HG02759 (cell line): ENCODE results near the gene KRTAP19-1.
"Not testable (repeated sequence)": the region's sequence is repeated elsewhere in the genome, so short reads cannot be mapped to it uniquely, and the experiment has no call there.

ENCODE experiments used
- ATAC-seq: cut with Tn5 transposase; IDR thresholded peaks from one replicate; pipeline ENCODE4 v1.9.1; 2021; ENCODE audit warnings: mild to moderate bottlenecking, moderate library complexity; ENCODE audit not compliant: unreplicated experiment

Gene KRTAP19-1

DNA sequence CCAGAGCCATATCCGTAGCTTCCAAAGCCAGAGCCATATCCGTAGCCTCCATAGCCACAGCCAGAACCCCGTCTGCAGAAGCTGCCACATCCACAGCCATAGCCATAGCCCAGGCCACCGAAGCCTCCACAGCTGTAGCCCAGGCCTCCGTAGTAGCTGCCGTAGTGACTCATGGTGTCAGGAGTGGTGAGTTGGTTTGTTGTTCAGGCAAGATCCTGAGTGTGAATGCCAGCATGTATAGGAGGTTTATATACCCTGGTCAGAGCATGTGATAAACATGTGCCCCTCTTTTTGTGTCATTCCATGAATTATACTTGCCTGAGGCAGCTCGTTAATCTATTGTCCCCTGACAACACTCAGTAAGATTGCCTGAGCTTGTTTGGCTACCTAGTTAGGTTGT lies at the start of gene KRTAP19-1:
Gene KRTAP19-1, minus strand, starts transcription at position 223 of the 400 bp plus-strand sequence. Its CDS starts 50 bp downstream, at position 173.
- no peak for ATAC-seq

DNA sequence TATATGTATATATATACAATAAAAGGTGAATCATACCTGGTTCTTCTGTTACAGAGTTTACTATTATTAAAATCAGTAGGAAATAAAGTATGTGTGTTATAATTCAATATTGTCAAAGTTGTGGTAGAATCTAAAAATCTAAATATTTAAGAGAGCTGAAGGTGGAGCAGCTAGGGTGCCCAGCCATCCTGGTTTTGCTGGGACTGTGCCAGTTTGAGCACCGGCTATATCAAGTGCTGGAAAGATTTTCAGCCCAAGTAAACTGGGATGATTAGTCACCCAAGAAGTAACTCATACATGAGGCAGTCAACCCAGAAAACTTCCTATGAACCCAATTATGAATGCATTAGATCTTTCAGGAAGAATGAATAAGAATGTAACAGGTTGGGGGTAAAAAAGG lies 38.7 kb upstream of the KRTAP19-1 start:
- ATAC-seq, result no peak

DNA sequence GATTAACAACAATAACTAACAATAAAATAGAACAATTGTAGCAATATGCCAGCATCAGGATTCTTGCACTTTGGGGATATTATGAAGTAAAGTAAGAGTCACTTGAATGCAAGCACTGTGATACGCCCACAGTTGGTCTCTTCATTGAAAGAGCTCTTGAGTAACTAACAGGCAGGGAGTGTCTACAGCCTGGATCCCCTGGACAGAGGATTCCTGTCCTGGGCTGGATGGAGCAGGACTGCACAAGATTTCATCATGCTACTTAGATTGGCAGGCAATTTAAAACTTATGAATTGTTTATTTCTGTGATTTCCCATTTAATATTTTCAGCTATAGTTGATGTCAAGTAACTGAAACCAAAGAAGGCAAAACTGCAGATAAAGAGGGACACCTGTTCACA lies 35.5 kb upstream of the KRTAP19-1 start:
- no peak for ATAC-seq

DNA sequence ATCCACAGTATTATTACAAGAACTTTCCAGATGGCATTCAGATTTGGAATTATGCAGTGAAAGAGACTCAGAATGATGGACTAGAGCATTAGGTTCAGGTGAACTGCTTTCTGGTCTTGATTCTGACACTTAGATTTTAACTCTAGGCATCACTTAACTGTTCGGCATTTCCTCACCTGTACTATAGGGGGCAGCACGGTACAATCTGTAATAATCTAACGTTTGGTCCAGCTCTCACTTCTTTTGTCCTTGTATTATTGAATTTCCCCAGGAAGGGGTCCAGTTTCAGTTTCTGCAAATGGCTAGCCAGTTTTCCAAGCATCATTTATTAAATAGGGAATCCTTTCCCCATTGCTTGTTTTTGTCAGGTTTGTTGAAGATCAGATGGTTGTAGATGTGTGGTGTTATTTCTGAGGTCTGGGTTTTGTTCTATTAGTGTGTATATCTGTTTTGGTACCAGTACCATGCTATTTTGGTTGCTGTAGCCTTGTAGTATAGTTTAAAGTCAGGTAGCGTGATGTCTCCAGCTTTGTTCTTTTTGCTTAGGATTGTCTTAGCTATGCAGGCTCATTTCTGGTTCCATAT lies 25.5 kb upstream of the KRTAP19-1 start:
- ATAC-seq, result not testable (repeated sequence)

DNA sequence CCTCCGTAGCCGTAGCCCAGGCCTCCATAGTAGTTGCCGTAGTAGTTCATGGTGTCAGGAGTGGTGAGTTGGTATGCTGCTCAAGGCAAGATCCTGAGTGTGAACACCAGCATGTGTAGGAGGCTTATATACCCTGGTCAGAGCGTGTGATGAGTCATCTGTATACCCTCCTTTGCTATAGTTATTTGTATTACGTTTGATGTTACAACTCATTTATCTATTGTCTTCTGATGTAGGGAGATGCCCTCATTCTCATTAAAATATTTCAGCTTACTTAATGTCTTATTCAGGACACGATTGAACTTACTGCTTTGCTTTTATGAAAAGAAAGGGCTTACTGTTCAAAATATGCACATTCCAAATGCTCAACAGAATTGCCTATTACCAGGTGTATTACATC lies 21.9 kb upstream of the KRTAP19-1 start, which contains the start of gene KRTAP19-5:
Gene KRTAP19-5, minus strand, starts transcription at position 101 of the 400 bp plus-strand sequence. Its CDS starts 51 bp downstream, at position 50.
- ATAC-seq, result no peak

DNA sequence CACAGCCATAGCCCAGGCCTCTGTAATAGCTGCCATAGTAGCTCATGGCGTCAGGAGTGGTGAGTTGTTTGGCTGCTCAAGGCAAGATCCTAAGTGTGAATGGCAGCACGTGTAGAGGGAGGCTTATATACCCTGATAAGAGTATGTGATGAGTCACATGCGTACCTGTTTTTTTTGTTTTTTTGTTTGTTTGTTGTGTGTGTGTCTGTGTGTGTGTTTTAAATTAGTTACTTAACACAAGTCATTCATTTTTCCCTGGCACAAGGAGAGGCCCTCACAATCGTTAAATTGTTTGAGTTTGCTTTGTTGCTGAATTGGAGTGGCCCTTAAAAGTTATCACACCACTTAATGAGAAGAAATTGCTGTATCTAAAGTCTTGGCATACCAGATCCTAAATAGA lies 16.9 kb upstream of the KRTAP19-1 start, which contains the start of gene KRTAP19-4:
Gene KRTAP19-4, minus strand, starts transcription at position 101 of the 400 bp plus-strand sequence. Its CDS starts 55 bp downstream, at position 46.
- ATAC-seq, result no peak

DNA sequence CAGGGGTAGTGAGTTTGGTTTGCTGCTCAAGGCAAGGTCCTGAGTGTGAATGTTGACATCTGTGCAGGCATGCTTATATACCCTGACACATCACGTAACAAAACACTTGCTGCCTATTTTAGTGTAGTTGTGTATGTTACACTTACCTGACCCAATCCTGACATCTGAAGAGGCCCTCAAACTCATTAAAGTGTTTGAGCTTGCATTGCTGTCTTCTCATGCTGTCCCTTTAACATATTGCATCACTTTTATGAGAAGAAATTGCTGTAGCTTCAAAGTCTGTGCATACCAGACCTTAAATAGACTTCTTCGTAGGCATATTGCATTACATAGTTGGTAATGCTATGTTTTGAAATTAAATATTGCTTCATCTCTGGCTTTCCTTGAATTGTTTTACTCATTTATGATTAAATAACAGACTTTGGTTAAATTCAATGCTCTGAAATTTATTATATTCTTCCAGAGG lies 11.8 kb upstream of the KRTAP19-1 start, which contains the start of gene KRTAP19-3:
Gene KRTAP19-3, minus strand, starts transcription at position 51 of the 466 bp plus-strand sequence. CDS start 56 bp downstream, outside the sequence.
- no peak for ATAC-seq

DNA sequence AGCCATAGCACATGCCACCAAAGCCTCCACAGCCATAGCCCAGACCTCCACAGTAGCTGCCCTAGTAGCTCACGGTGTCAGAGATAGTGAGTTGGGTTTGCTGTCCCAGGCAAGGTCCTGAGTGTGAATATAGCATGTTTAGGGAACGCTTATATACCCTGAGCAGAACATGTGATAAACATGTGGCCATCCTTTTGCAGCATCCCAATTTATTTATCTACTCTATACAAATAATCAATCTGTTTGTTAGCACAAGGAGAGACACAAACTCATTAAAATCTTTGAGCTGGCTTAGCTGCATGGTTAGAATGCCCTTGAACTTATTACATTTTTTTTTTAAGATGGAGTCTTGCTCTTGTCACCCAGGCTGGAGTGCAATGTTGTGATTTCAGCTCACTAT lies 7.2 kb upstream of the KRTAP19-1 start, which contains the start of gene KRTAP19-2:
Gene KRTAP19-2, minus strand, starts transcription at position 101 of the 400 bp plus-strand sequence. Its CDS starts 88 bp downstream, at position 13.
- ATAC-seq, result no peak

DNA sequence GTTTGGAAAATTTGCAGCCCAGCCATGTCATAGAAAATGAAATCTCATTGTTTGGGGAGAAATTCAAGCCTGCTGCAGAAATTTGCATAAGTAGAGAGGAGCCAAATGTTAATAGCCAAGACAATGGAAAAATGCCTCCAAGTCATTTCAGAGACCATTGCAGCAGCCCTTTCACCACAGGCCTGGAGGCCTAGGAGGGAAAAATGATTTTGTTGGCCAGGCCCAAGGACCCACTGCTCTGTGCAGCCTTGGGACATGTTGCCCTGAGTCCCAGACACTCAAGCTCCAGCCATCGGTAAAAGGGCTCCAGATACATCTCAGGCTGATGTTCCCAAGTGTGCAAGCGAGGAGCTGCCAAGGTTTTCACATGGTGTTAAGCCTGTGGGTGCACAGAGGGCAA lies 6.0 kb upstream of the KRTAP19-1 start:
- ATAC-seq, result no peak

DNA sequence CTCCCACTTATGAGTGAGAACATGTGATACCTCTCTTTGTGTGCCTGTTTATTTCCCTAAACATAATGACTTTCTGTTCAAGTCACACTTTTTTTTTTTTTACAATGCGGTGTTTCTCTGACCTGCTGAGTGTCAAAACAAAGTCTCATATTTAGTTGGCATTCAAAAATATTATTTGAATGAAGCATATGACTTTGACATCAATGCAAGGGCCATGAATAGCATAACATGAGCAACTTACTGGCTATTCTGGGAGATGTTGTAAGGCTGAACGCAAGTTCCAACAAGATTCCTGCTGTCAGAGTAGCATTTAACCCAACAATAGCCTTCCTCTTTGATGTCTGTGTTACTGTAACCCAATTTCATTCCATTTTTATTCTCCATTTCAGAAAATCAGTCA lies 2.0 kb upstream of the KRTAP19-1 start:
- ATAC-seq, result no peak

DNA sequence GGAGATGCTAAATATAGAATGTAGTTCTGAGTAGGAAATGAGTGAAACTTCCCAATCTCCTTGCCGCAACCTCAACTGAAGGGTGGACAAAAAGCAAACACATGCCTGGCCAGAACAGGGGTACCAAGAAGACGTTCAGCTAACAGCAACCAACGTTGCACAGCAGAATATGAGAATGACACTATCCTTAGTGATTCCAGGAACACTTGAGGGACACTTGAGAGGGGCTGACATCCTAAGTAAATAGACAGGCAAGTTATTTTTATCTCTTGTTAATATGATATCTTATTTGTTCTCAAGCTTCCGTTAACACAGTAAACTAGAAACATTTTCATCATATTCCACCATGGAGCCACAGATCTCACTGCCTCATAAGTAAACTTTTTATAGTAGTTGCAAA lies 908 bp downstream of the KRTAP19-1 start:
- ATAC-seq, result no peak

DNA sequence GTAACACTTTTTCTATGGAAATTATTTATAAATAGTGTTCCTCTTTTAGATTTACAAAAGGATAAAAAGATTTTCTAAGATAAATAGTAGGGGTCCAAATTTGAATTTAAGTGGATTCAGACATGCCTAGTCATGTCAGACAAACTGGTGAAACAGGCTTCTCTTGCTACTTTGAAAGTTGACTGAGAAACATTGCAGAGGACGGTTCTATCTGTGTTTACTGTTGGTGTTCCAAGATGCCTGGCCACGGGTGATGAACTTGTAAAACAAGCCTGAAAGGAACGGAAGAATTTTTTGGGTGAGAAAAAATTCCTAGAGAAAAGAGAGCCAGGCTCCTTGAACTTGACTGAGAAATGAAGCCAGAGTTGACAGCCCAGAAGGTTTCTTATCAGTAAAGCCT lies 2.2 kb downstream of the KRTAP19-1 start:
- no peak for ATAC-seq

DNA sequence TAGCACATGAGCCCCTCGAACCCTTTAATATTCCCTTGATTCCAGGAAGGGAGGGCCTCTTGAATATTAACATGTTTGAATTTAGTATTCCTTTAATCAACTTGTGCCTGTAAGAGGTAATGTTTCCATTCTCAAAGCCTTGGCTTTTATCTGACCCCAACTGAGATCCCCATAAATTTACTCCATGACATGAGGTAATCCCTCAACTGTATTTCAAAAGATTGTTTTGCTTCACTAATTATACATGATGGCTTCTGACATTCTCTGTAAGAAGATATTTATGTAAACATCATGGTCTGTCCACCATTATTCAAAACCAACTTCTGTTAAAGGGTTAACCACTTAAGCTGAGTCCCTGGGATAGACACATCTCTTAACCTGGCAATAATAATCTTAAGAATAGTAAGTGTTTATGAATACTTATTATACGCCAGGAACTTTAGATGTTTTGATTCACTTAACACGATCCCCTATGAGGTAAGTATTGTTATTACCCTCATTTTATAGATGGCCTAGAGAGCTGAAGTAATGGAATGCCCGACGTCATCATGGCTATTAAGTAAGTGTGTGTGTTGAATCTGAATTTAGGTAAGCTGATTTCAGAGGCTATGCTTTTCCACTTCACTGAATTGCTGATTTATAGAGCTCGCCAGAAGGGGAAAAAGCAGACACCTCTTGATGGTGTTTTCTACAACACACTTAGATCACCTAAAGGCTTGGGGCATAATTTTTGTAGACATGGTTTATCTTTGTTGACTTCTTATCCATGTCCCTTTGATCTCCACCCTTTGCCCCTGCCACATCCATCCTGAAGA lies 11.1 kb downstream of the KRTAP19-1 start:
- ATAC-seq, result no peak

DNA sequence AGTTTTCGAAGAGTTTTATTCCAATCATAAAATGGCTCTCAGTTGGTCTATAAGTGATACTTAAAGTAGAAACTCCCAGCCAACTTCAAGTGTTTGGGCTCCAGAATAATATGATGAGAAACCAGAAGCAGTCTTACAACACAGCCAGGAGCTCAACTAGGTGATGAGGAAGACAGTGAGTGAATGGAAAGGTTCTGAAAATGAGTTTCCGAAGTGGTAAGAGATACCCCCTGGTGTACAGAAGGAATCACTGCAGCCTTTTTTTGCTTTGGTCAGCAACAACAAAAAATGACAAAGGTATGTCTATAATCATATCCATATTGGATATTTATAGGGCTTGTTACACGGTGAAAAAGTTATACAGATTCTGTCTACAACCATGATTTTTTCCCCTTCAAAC lies 16.5 kb downstream of the KRTAP19-1 start:
- no peak for ATAC-seq

DNA sequence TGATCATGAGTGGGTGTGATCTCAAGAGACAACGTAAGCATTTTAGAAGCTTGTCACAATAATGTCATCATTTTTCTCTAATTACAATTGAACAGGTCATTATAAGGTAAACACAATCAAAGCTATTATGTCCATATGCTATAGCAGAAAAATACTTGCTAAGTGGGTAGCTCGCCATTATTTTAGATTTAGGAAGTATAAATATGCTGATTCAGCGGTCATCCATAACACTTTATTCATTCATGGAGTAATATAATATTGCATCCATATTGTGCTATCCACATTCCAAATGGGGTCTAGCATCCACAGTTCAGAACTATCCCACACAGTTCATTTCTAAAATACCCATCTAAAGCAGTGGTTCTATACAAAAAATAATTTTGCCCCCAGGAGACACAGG lies 31.7 kb downstream of the KRTAP19-1 start:
- ATAC-seq, result no peak

DNA sequence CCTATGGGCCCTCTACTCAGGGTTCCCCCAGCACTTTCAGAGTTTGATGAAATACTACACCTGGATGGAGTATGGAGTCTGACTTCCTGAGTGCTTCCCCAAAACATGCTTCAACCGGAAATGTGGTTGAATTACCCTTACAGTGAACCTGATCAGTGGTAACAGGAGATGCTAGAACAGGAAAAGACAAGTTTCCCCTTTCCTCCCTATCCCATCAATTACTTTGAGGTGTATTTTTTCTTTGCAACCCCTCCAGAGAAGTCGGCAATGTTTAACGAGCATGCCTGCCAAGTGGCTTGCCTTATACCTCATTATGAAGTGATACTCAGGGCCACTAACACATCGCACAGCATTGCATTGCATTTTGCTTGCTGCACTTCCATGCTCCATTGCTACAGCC lies 33.1 kb downstream of the KRTAP19-1 start:
- ATAC-seq, result no peak

DNA sequence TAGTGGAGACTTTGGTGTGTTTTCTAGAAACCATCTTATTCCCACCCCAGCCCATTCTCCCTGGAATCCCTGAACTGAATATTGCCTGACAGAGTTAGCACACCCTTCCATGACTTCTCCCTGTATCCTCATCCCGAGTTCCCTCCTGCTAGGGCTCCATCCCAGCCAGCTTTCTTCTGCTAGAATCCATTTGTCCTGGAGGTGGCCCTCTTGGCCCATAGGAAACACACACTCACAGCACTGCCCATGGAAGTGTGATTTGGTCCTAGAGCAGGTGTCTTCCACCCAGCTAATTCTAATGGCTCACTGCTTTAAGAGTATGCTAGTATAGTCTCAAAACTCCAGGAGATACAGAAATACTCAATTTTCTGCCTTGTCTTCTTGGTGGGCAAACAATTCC lies 36.0 kb downstream of the KRTAP19-1 start:
- ATAC-seq, result no peak

DNA sequence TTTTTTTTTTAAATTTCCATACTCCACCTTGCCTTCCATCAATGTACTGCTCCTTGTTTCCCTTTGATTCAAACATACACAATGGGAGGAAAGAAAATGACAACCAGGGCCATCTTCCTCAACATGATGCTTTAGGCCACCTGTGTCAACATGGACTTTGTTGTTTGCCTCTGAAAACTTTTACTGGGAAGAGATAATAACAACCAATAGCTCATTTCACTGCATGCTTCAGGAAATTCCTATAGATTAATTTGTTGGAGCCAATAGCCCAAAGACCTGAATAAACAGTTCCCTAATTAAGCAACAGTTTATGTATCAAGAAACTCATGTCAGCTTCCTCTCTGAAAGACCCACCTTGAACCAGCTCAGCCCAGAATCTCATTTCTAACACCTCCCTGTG lies 36.9 kb downstream of the KRTAP19-1 start:
- ATAC-seq, result no peak

DNA sequence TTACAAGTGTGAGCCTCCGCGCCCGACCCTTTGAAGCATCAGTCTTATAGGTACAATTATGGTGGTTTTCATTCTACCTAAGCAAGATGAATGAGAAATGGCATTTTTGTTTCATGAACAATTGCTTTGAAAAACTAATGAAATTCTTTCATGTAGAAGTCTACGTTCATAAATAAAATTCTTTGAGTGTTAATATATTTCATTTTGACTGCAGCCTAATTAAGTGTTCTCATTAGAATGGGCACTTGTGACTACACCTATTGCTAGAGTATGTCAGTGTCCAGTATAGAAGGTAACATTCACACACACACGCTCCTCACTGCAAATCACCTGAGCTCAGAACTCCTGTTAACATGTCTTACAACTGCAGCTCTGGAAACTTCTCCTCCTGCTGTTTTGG lies 40.2 kb downstream of the KRTAP19-1 start, which contains the start of gene KRTAP15-1:
Gene KRTAP15-1, plus strand, starts transcription at position 301 of the 400 bp plus-strand sequence. Its CDS starts 53 bp downstream, at position 354.
- no peak for ATAC-seq

DNA sequence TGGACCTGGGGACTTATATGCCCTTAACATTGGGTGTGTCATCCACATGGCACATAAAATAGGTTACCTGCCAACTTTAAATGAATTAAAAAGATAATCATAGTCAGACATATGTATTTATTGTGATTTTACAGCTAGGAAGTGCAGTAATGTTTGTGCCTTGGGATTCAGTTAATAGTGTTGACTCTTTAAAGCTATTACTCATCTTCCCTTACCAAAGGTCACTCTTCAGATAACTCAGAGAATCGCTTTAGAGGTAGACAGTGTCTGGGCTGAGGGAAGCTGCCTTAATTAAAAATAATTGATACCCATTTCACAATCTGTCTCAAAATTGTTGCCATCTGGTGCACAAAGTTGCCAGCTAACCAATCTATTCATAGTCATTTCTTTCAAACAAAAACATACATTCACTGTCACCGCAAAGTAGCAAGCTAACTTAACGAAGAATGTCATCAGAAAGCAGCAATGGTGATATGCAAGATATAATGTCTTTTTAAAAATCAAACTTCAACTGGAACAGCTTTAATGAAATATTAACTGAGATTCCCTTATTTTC lies 43.1 kb downstream of the KRTAP19-1 start:
- no peak for ATAC-seq

DNA sequence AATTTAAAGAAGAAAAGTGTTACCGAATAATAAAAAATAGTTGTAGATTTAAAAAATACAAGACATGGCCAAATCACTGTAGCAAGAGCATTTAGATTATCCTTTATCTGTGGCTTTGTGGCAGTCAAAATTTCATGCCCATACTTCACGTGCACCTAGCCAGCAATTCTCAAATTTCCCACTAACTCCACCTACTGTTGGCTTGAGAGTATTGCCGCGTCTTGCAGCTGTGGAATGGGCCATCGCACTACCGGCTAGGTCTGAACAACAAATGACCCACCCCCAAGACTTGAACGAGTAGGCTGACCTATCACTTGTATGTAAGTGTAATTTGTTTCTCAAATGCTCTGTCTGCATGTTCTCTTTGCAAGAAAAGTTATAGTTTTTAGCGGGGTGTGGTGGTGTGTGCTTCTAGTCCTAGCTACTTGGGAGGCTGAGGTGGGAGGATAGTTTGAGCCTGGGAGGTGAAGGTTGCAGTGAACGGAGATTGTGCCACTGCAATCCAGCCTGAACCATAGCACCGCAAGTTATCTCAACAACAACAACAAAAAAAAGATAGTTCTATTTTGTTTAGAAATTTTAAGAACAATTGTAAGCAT lies 46.0 kb downstream of the KRTAP19-1 start:
- peak; percentile 83 for ATAC-seq
